GM04503 (cell line): ENCODE data around the gene RTP2.

Experiments used
- DNase-seq: peaks from one replicate; pipeline ENCODE4 v3.0.0-alpha.2; 2012; ENCODE audit warnings: low read depth

The RTP2 gene

DNA sequence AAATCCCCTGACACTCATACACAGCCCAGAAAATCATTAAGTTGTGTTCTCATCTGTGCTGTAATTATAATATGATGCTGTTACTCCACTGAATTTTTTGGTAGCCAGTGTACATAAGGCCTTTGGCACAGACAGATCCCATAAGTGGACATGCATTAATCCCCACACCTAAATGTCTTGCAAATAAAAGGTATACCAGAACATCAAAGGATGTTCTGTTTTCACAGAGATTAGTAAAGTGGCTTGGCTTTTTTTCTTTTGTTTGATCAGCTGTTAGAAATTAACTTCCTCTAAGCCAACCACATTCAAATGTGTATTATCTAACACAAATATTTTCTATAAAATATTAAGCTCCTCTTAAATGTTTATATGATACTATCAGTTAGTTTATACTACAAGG, 34.8 kb downstream of the RTP2 start:
- no peak for DNase-seq

GRCh38 chr3:187665764-187666402, 36.5 kb downstream of the RTP2 start:
- no peak for DNase-seq

DNA sequence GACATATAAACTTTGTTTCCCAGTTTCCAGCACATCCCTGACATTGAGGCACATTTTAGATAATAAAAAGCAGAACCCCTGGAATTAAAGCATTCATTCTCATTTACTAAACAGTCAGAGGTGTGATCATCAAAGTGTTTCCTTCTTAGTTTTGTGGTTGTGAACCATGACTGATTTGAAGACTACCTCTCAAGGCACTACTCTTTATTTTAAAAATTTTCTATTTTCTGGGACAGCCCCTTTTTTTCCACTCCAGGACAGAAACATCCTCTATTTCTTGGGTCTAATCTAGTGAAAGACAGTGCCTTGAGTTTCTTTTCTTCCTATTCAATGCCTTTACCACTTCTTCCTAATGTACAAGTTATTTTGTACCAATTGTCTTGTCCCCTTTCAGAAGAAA, 37.3 kb downstream of the RTP2 start:
- DNase-seq = no peak

- DNase-seq = no peak
Observed at GRCh38 chr3:187662848-187663409, 39.4 kb downstream of the RTP2 start.

DNA sequence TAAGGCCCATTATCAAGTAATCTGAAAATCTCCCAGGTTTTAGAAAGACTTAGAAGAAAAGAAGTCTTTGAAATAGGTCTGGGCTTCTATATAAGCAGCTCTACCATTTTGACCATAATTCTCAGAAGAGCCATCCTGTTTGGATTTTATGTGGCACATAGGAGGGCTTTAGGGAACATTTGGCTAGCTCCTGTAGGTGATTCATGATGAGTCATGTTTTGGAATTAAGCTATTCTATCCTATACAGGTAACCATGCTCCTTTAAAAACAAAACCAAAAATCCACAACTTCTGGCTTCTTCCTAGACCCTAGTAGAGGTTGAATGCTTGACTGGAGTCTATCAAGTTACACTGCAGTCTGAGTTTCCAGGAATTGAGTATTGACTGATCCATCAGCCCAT, 41.1 kb downstream of the RTP2 start:
- DNase-seq = no peak

- DNase-seq = no peak
Observed at GRCh38 chr3:187651282-187651681, 51.1 kb downstream of the RTP2 start.
